Inflammatory macrophage treated with lipopolysaccharide for 1 hour (primary cell): Measurements from ENCODE around the gene VSTM4.
A peak's percentile ranks its signal among the peaks of the same experiment; 100 is the strongest.

ENCODE experiments used
- DNase-seq, 2 donors: peaks; one replicate each; pipeline ENCODE4 v3.0.0-alpha.2; 2020 to 2022

VSTM4 gene

GRCh38 chr10:49090696-49091380, 24.5 kb downstream of the VSTM4 start:
- DNase-seq, result no peak

- DNase-seq, result no peak
Observed at GRCh38 chr10:49090189-49090575, 25.1 kb downstream of the VSTM4 start.

DNA sequence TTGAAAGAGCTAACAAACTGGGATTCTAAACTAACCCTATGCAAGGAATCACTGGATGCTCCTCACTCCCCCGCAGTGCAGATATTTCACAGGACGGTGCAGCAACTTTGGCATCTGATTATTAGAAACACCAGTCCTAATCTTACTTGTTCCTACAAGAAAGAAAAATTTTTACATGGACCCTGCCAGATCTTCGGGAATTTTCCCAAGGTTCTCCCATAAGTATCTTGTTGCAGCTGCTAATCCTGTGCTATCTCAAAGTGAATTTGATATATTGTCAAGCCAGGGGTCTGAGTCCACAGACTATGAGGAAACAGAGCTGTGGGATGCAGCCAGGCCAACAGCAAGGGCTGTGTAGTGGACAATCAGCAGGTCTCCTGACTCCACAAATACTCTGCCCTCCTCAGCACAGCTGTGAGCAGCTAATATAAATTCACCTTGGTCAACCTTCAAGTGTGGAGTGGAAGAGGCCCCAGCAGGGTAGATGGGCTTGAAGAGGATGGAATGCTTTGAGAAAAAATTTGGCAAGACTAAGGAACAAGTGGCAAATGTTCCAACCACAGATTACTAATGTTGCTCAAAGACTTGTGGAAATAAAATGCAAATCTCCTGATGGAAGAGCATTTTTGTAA, 25.6 kb downstream of the VSTM4 start:
- no peak for DNase-seq

GRCh38 chr10:49089152-49089551, 26.2 kb downstream of the VSTM4 start:
- DNase-seq, result no peak

- no peak for DNase-seq
Observed at GRCh38 chr10:49086889-49087288, 28.4 kb downstream of the VSTM4 start.

- DNase-seq, result no peak
Observed at GRCh38 chr10:49083261-49083660, 32.1 kb downstream of the VSTM4 start.

DNA sequence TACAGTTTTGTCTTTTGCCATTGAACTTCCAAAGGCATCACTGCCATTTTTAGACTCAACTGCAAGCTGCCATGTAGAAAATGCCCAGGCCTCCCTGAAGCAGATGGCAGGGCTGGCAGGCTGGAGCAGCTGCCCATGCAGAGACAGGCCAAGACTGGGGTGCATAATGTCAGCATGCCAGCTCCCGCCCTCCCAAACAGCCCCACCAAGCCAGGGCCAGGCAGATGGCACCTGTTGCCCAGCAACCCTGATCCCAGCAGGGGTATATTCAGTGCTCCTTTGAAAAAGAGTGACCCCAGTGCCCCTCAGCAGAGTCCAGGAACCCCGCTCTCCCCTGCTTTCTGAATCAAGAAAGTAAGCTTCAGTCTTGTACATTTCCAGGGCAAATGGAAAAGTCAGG, 32.6 kb downstream of the VSTM4 start:
- DNase-seq, result no peak

DNA sequence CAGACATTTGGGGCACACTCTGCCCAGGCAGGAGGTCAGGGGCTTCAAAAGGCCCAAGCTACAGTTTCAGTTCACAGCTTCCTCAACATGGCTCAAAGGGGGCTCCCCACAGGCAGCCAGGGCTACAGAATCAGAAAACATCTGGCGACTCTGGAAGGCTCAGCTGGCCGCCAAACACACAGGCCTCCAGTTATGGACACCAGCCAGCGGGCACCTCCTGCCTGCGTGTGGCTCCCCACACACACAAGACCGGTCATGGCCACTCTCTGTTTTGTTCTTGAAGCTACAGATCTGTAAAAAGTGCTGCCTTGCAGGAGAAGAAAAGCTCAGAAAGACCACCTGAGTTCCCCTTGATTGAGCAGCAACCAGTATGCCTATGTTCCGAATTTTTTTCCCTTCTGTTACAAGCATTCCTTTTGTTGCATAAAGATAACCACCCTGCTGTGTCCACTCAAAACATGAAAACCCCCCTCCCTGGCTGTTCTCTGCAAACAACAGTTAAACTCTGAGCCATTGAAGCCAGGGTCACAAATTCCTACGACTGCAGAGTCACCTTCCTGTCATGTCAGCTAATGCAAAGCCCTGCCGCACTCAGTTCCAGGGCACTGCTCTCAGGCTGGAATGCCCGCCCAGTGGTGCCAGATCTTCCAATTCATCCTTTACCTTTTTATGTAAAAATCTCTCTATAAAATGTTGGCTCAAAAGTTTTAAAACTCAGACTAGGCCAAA, 33.6 kb downstream of the VSTM4 start:
- no peak for DNase-seq

GRCh38 chr10:49080965-49081364, 34.4 kb downstream of the VSTM4 start:
- DNase-seq, result no peak

- peak; percentile 17 to 26 for DNase-seq
Observed at GRCh38 chr10:49080071-49080470, 35.3 kb downstream of the VSTM4 start.

DNA sequence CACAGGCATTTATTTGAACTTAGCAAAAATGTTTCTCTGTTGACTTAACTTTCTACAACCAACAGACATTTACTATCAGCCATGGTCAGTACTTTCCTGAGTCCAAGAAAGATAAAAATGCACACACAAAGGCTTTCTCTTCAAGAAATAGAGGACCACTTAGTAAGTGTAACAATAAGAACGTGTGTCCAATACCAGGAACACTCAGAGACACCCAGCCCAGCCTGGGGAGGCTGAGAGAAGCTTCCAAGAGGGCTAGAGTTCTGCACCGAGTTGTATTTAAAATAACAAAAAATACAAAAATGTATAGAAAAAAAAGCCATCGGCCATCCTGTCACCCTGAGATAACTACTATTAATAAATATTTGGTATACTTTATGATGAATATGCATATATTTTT, 35.8 kb downstream of the VSTM4 start:
- DNase-seq, result no peak

DNA sequence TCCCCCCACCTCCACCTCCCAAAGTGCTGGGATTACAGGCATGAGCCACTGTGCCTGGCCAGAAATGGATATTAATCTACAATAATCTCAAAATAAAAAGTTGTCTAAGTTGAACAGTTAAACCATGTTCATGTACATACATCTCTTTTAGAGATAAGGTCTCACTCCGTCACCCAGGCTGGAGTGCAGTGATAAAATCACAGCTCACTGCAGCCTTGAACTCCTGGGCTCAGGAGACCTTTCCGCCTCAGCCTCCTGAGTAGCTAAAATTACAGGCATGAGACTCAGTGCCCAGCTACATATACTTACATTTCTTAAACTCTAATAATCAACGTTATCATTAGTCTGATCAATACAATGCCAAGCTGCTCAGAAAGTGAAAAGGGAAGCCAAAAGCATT, 36.2 kb downstream of the VSTM4 start:
- DNase-seq, result no peak

GRCh38 chr10:49078433-49078832, 36.9 kb downstream of the VSTM4 start:
- no peak for DNase-seq

DNA sequence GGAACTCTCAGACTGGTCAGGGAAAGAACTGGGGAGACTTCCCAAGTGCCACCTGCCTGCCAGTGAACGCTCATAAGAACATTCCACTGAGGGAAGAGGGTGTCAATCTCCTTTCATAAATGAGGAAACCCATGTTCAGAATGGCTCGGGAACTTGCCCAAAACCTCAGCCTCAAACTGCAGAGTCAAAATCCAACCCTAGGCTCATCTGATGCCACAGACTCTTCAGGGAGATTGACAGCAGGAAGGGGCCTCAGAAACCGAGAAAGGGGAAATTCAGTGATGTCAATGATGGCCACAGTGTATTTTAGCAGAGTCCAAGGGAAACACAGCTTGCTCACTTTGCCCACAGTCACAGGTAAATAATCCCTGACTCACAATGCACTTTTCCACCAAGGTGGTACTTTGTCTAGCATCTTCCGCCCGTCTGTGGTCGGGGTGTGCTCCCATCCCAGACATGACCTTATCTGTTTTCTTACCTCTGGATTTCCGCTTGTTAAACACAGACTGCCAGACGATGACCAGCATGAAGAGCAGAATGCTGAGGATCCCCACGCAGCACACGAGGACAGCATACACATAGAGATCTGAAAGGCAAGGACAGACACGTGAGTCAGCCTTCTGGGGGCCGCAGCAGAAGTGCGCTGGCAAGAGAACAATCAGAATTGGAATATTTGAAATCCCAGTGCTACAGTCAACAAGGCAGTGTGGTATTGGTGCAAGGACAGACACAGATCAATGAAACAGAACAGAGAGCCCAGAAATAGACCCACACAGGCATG, 38.4 kb downstream of the VSTM4 start:
- no peak for DNase-seq

DNA sequence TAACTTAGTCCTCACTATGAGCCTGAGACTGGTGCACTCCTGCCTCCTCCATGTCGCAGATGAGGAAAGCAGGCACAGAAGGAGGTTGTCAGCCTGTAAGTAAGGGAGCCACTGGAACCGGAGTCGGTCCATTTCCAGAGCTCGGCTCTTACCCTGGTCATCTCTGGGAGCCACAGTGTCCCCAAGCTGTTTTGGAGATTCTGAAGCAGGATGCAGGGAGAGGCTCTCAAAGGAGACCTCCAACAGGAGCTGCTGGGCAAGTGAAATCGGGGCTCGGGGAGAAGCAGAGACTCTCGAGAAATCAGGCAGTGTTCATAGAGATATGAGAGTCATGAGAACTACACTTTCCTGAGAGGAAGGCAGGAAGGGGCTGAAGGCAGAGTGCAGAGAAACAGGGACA, 39.0 kb downstream of the VSTM4 start:
- DNase-seq, result no peak

DNA sequence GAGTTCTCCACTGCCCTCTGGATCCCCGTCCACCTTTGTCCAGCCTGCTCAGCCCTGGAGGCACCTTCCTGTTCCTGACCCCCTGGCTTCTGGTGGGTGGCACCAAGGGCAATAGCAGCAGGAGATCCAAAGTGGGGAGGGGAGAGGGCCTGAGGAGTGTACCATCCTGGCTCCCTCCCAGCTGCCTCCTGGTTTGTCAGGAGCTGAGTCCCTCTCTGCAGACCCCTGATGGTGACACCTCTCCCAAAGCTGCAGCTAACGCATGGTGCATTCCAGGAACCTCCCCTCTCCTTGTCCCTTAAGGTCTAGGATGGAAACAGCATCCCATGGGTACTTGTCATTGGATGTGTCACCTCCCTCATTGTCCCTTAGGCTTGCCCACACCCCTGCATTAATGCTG, 39.6 kb downstream of the VSTM4 start:
- DNase-seq, result no peak

GRCh38 chr10:49074836-49075682, 40.3 kb downstream of the VSTM4 start:
- no peak for DNase-seq

DNA sequence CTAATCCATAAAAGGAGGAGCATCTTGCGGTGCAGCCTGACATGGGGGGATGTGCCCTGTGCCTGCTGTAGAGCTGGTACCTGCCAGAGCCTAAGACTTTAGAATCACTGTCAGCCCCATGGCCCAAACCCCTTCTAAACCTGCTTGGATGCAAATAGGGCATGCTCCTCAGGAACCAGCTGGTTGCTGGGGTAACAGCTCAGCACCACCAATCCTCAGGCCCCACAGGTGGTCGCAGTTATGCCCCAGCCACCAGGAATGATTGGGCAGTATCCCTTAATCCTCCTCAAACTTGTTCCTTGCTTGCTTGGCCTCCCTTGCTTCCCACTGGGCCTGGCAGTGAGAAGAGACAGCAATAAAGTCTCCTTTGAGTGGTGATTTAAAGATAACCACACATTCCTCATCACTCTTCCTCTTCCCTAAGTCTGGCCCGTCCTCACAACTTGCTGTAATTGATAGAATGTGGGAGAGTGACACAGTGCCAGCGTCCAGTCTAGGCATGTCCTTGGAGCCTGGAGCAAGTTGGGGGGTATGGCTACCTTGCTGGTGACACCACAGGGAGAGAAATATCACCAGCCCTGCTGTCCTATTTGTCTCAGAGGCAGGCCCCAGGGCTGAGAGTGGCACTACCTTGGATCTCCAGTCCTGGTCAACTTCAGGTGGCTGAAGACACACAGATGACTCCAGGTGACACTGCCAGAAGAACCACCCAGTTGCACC, 43.0 kb downstream of the VSTM4 start:
- no peak for DNase-seq

- peak in 1 of 2 donors; percentile 8 for DNase-seq
Observed at GRCh38 chr10:49071160-49071761, 44.1 kb downstream of the VSTM4 start.

GRCh38 chr10:49070701-49071100, 44.6 kb downstream of the VSTM4 start:
- DNase-seq, result no peak

DNA sequence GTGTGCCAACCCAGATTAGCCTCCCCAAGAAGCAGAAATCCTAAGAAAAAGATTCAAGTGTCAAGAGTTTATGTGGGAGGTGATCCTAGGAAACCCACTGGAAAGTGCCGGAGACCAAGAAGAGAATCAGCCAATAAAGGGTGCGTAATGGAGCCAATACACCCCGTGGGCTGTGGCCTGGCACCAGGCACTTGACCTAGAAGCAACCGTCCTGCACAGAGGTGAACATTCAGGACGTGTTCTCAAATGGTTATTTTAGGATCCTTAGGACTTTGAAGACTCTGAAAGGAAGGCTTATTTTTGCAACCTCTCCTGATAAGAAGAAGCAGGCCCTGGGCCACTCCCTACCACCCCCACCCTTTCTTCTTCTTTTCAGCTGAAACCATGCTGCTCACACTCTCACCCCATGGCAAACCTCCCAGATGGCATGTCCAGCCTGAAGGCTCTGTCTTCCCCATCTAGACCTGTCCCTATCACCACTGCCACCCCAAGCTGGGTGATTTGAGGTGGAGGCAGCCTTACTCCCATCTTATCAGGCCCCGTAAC, 46.6 kb downstream of the VSTM4 start:
- no peak for DNase-seq
